WTC11 (cell line): ENCODE measurements around the gene TM7SF3.
"Not testable (repeated sequence)": the region's sequence is repeated elsewhere in the genome, so short reads cannot be mapped to it uniquely, and the experiment has no call there.

Experiments
- ATF1 ChIP-seq: sonication (generic); formaldehyde crosslinking; IDR thresholded peaks from 2 replicates; pipeline ENCODE4 v1.8.1; 2023; ENCODE audit warnings: mild to moderate bottlenecking, moderate library complexity, missing genetic modification reagents
- CREB1 ChIP-seq: sonication (generic); formaldehyde crosslinking; IDR thresholded peaks from 2 replicates; pipeline ENCODE4 v1.8.0; 2023; ENCODE audit warnings: mild to moderate bottlenecking, missing genetic modification reagents
- FOXP4 ChIP-seq: sonication (generic); formaldehyde crosslinking; IDR thresholded peaks from 2 replicates; pipeline ENCODE4 v1.8.0; 2022; ENCODE audit warnings: mild to moderate bottlenecking, missing genetic modification reagents
- MAX ChIP-seq: sonication (generic); formaldehyde crosslinking; IDR thresholded peaks from 2 replicates; pipeline ENCODE4 v1.8.0; 2022; ENCODE audit warnings: mild to moderate bottlenecking, missing genetic modification reagents
- NR2C2 ChIP-seq: sonication (generic); formaldehyde crosslinking; IDR thresholded peaks from 2 replicates; pipeline ENCODE4 v1.8.0; 2022; ENCODE audit warnings: mild to moderate bottlenecking, missing genetic modification reagents
- OVOL2 ChIP-seq: fragments of 250-450 bp; sonication (Bioruptor Pico); IDR thresholded peaks from 2 replicates; pipeline ENCODE4 v1.9.0; 2021; ENCODE audit warnings: mild to moderate bottlenecking, borderline replicate concordance
- RELA ChIP-seq: sonication (generic); formaldehyde crosslinking; IDR thresholded peaks from 2 replicates; pipeline ENCODE4 v1.8.1; 2022; ENCODE audit warnings: missing genetic modification reagents, mild to moderate bottlenecking, borderline replicate concordance
- SMAD3 ChIP-seq: sonication (generic); formaldehyde crosslinking; IDR thresholded peaks from 2 replicates; pipeline ENCODE4 v1.8.0; 2022; ENCODE audit warnings: missing genetic modification reagents, mild to moderate bottlenecking, borderline replicate concordance
- SMAD4 ChIP-seq: sonication (generic); formaldehyde crosslinking; IDR thresholded peaks from 2 replicates; pipeline ENCODE4 v1.8.0; 2022; ENCODE audit warnings: mild to moderate bottlenecking, missing genetic modification reagents
- TCF7 ChIP-seq: sonication (generic); formaldehyde crosslinking; IDR thresholded peaks from 2 replicates; pipeline ENCODE4 v1.8.0; 2022; ENCODE audit warnings: mild to moderate bottlenecking, low read depth, missing genetic modification reagents, moderate library complexity
- ZNF512 ChIP-seq: sonication (generic); formaldehyde crosslinking; IDR thresholded peaks from 2 replicates; pipeline ENCODE4 v1.8.1; 2022; ENCODE audit warnings: missing genetic modification reagents, borderline replicate concordance
- TF ChIP-seq, protein P1 (sequence below): fragments of 200-600 bp; IDR thresholded peaks from 2 replicates; pipeline ENCODE4 v1.8.0; 2022; ENCODE audit warnings: antibody characterized with exemption
- TF ChIP-seq, protein P2 (sequence below): sonication (generic); formaldehyde crosslinking; IDR thresholded peaks from 2 replicates; pipeline ENCODE4 v1.8.1; 2023; ENCODE audit warnings: mild to moderate bottlenecking, moderate library complexity, missing genetic modification reagents

- TF ChIP-seq TCF7 (CRISPR knock-in tag); ZNF512 (CRISPR knock-in tag); RELA (CRISPR knock-in tag); SMAD3 (CRISPR knock-in tag); SMAD4; OVOL2 (CRISPR knock-in tag); MAX (CRISPR knock-in tag); FOXP4; CREB1 (CRISPR knock-in tag); ATF1 (CRISPR knock-in tag); NR2C2: not testable (repeated sequence)
- TF ChIP-seq, protein P1, sequence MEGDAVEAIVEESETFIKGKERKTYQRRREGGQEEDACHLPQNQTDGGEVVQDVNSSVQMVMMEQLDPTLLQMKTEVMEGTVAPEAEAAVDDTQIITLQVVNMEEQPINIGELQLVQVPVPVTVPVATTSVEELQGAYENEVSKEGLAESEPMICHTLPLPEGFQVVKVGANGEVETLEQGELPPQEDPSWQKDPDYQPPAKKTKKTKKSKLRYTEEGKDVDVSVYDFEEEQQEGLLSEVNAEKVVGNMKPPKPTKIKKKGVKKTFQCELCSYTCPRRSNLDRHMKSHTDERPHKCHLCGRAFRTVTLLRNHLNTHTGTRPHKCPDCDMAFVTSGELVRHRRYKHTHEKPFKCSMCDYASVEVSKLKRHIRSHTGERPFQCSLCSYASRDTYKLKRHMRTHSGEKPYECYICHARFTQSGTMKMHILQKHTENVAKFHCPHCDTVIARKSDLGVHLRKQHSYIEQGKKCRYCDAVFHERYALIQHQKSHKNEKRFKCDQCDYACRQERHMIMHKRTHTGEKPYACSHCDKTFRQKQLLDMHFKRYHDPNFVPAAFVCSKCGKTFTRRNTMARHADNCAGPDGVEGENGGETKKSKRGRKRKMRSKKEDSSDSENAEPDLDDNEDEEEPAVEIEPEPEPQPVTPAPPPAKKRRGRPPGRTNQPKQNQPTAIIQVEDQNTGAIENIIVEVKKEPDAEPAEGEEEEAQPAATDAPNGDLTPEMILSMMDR: not testable (repeated sequence)
- TF ChIP-seq, protein P2, sequence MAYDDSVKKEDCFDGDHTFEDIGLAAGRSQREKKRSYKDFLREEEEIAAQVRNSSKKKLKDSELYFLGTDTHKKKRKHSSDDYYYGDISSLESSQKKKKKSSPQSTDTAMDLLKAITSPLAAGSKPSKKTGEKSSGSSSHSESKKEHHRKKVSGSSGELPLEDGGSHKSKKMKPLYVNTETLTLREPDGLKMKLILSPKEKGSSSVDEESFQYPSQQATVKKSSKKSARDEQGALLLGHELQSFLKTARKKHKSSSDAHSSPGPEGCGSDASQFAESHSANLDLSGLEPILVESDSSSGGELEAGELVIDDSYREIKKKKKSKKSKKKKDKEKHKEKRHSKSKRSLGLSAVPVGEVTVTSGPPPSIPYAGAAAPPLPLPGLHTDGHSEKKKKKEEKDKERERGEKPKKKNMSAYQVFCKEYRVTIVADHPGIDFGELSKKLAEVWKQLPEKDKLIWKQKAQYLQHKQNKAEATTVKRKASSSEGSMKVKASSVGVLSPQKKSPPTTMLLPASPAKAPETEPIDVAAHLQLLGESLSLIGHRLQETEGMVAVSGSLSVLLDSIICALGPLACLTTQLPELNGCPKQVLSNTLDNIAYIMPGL (CRISPR knock-in tag): not testable (repeated sequence)
Measured at GRCh38 chr12:27040637-27041036, 26.5 kb upstream of the TM7SF3 start.
